ENCODE measurements around the gene ZSWIM2. TPM values are rescaled to one million over a fixed set of nuclear protein-coding genes. Genes with fewer than 3 reads are reported as not detected.

Gene ZSWIM2
- total RNA-seq, 1 experiment from 2014 or later: not detected

GRCh38 chr2:186881660-186882059, 32.7 kb upstream of the ZSWIM2 start:
- Histone ChIP-seq H3K36me3 (ENCODE audit: control insufficient read depth in 1 of 2, insufficient read depth in 2 of 2, low read length in 2 of 2) (no peaks in the 10 kb centered on the region), H3K27ac (ENCODE audit: low read depth, low read length) (no peak overlapping the region), H4K20me1 (ENCODE audit: insufficient read depth) (no peaks in the 10 kb centered on the region), H3K4me3 (replicated peaks in 1 of 2; ENCODE audit: low read depth in 1 of 2, low read length in 2 of 2) (no peak overlapping the region), H3K9ac (ENCODE audit: low read length) (no peak overlapping the region), H3K27me3 (ENCODE audit: insufficient read depth, low read length) (no peaks in the 10 kb centered on the region), H3K4me2 (ENCODE audit: low read length) (no peak overlapping the region), H2AFZ (ENCODE audit: low read depth, low read length, poor library complexity, severe bottlenecking) (no peak overlapping the region), H3K9me2 (ENCODE audit: insufficient read depth) (no peaks in the 10 kb centered on the region), H3K9me3 (ENCODE audit: control insufficient read depth in 1 of 2, insufficient read depth in 1 of 2, low read depth in 1 of 2, low read length in 2 of 2) (no peaks in the 10 kb centered on the region), H3K79me2 (ENCODE audit: insufficient read depth, low read length) (no peaks in the 10 kb centered on the region), H3K4me1 (ENCODE audit: control insufficient read depth in 1 of 2, insufficient read depth in 2 of 2, low read length in 2 of 2) (no peaks in the 10 kb centered on the region)
- ChIA-PET CTCF (interaction anchor here (1.3 kb wide), 1 partner anchor 19 kb away, joined by 3 read pairs; no protein-coding TSS in a partner anchor), POLR2A (no interaction called here), RAD21 (ENCODE audit: low non-redundant PET in 1 of 2, low total read pairs in 2 of 2, uncharacterized antibody in 2 of 2, unreplicated experiment in 2 of 2) (no interaction called here)
- ATAC-seq (no peak), DNase-seq (ENCODE audit: low read depth, low spot score) (no peak)
- intact Hi-C loops (cut with micrococcal nuclease): no loop called here
- no TSS peak for BruUV-seq (replicated peaks)
- TF ChIP-seq ZNF274 (IDR thresholded peaks at IDR 0.05; ENCODE audit: low read depth, low read length) (no peak), ZBTB33 (IDR thresholded peaks at IDR 0.05; ENCODE audit: extremely low read depth, insufficient replicate concordance, low read length) (no peak), SIN3A (IDR thresholded peaks at IDR 0.05; ENCODE audit: low read depth) (no peak), CBX3 (IDR thresholded peaks at IDR 0.05; ENCODE audit: low read depth) (no peak), CTCF (IDR thresholded peaks at IDR 0.05 in 2 of 3, conservative IDR thresholded peaks at IDR 0.05 in 1 of 3; ENCODE audit: borderline replicate concordance in 1 of 3, insufficient read depth in 1 of 3, low read depth in 2 of 3, low read length in 2 of 3) (no peak), ELF1 (IDR thresholded peaks at IDR 0.05; ENCODE audit: borderline replicate concordance, low read depth) (no peak), SRF (IDR thresholded peaks at IDR 0.05; ENCODE audit: low read depth) (no peak), SP1 (IDR thresholded peaks at IDR 0.05; ENCODE audit: low read depth) (no peak), TCF7L2 (IDR thresholded peaks at IDR 0.05; ENCODE audit: borderline replicate concordance, extremely low read depth, insufficient read depth, insufficient read length) (no peak), JUND (IDR thresholded peaks at IDR 0.05) (no peak), CEBPB (IDR thresholded peaks at IDR 0.05; ENCODE audit: low read depth) (no peak), YY1 (IDR thresholded peaks at IDR 0.05; ENCODE audit: extremely low read depth, insufficient replicate concordance, low read depth, low read length) (no peak)

Measured in HCT116 (cell line).